MG63 (cell line): ENCODE measurements around the gene FBXL7. TPM values are rescaled to one million over a fixed set of nuclear protein-coding genes. Genes with fewer than 3 reads are reported as not detected.
A peak's percentile ranks its signal among the peaks of the same experiment; 100 is the strongest.

ENCODE experiments used
- DNase-seq: peaks from one replicate; pipeline ENCODE4 v3.0.0-alpha.2; 2020
- H3K27me3 ChIP-seq: fragments of 250-450 bp; sonication (Bioruptor Pico); 2 replicates; pipeline ENCODE4 v1.5.1; 2020; ENCODE audit warnings: mild to moderate bottlenecking, moderate library complexity
- H3K36me3 ChIP-seq: fragments of 250-450 bp; sonication (Bioruptor Pico); 2 replicates; pipeline ENCODE4 v1.5.1; 2020; ENCODE audit warnings: mild to moderate bottlenecking, moderate library complexity
- H3K4me3 ChIP-seq: fragments of 250-450 bp; sonication (Bioruptor Pico); 2 replicates; pipeline ENCODE4 v1.5.1; 2020; ENCODE audit warnings: mild to moderate bottlenecking, moderate library complexity
- H3K9me3 ChIP-seq: fragments of 250-450 bp; sonication (Bioruptor Pico); 2 replicates; pipeline ENCODE4 v1.5.1; 2020; ENCODE audit warnings: mild to moderate bottlenecking, moderate library complexity
- total RNA-seq: library from RNA; depleted of rRNA; stranded (reverse); fragments of >200 nt; shearing (Covaris generic); gene quantifications from 2 replicates; pipeline ENCODE4 v1.2.3, GENCODE V29; 2014; ENCODE audit warnings: low replicate concordance

The FBXL7 gene
- total RNA-seq, 1 experiment from 2014 or later = 9.4 TPM

DNA sequence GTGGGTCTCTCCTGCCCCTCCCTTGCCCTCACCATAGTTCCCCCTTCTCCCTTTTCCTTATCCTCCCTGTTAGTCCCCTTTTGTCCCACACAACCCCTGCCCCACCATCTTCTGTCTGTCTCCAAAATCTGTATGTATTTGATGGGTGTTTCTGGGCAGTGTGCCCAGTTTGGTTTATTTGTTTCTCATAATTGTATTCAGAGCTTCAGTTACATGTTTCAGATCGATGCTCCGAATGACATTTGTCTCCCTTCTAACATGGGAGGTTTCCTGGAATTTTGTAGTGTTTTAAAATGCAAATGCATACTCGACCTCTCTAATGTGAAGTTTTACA, 22.2 kb downstream of the FBXL7 start:
- Histone ChIP-seq H3K36me3 (peaks cover 15% of the 10 kb centered on the region), H3K27me3 (no peaks in the 10 kb centered on the region; the same call in 1 of the 2 replicates), H3K4me3 (no peak overlapping the region), H3K9me3 (0 out of 2 replicates have a peak, but pooled peaks cover 2% of the 10 kb centered on the region)
- no peak for DNase-seq

DNA sequence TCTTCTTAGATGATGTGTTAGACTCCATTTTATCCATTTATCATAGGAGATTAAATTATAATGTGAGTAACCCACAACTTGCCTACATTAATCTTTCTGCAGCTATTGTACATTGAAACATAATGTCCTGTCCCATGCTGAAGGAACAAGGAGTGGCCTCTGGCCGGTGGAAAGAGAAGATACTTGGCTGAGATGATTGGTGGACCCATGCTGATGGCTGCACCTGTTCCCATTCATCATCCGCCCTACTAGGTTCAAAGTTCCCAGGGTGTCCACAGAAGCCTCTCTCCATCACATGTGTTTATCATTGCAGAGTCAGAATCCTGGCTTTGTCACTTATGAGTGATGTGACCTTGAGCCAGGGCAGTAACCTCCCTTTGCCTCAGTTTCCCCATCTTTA, 24.7 kb downstream of the FBXL7 start:
- DNase-seq = no peak
- Histone ChIP-seq H3K9me3 (no peaks in the 10 kb centered on the region), H3K27me3 (no peaks in the 10 kb centered on the region; the same call in 1 of the 2 replicates), H3K4me3 (no peak overlapping the region), H3K36me3 (peaks cover 15% of the 10 kb centered on the region)

DNA sequence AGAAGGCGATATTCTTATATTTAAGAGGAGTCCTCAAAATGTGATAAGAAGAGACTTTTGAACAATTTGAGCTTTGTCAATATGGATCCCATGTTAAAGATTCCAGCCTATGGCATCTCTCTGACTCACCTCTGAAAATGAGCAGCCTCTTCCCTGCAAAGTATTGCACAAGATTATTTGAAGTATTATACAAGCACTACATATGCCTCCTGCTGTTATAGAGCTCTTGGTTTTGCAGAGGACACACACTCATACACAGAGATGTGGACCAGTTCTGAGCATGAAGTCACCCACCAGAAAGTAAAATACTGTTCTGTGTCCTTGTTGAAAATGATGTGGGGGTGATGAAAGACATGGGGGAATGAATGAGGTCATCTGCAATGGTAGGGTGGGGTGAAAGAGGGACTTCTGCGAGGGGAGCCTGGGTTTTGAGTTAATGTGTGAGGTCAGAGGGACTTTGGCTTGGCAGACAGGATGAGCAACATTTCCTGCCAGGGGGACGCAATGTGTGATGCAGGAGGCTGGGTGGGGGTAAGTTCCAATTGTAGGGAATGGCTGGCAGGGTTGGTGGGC, 25.8 kb downstream of the FBXL7 start:
- peaks cover 16% of the 10 kb centered on the region for H3K36me3 ChIP-seq
- no peak overlapping the region for H3K4me3 ChIP-seq
- no peak for DNase-seq
- no peaks in the 10 kb centered on the region; the same call in 1 of the 2 replicates for H3K27me3 ChIP-seq
- H3K9me3 ChIP-seq = no peaks in the 10 kb centered on the region

DNA sequence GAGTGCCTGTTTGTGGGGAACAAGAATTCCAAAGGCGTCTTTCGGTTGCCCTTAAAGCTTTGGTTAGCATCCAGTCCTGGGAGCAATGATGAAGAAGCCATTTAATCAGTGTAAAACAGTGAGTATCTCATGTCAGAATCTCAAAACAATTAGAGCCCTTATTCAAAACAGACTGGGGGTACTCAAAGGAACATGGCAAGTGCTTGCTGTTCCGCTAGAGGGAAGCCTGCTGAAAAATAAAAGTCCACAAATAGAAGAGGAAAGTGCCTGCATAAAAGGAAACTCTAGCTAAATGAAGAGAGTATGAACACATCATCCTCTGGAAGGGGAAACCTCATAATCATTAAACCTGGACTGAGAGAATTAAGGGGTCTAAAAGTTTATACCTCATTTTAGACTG, 26.4 kb downstream of the FBXL7 start:
- H3K9me3 ChIP-seq = no peaks in the 10 kb centered on the region
- no peaks in the 10 kb centered on the region for H3K27me3 ChIP-seq
- peaks cover 17% of the 10 kb centered on the region for H3K36me3 ChIP-seq
- no peak for DNase-seq
- H3K4me3 ChIP-seq = no peak overlapping the region

DNA sequence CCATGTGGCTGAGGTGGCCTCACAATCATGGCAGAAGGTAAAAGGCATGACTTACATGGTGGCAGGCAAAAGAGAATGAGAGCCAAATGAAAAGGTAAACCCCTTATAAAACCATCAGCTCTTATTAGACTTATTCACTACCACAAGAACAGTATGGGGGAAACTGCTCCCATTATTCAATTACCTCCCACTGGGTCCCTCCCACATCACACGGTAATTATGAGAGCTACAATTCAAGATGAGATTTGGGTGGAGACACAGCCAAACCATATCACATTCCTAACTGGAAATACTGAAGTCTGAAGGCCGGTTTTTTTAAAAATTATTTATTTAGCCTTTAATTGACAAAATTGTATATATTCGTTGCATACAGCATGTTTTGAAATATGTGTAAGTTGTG, 28.5 kb downstream of the FBXL7 start:
- no peaks in the 10 kb centered on the region for H3K9me3 ChIP-seq
- no peaks in the 10 kb centered on the region for H3K27me3 ChIP-seq
- H3K4me3 ChIP-seq = no peak overlapping the region
- no peak for DNase-seq
- H3K36me3 ChIP-seq = peaks cover 17% of the 10 kb centered on the region

DNA sequence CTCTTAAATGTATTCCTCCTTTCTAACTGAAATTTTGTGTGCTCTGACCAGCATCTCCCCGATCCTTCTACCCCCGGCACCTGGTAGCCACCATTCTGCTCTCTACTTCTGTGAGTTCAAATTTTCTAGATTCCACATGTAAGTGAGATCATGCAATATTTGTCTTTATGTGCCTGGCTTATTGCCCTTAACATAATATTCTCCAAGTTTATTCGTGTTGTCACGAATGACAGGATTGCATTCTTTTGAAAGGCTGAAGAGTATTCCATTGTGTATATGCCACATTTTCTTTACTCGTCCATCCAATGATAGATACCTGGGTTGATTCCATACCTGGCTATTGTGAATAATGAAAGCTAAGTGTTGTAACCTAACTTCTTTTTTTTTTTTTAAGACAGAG, 29.0 kb downstream of the FBXL7 start:
- Histone ChIP-seq H3K36me3 (peaks cover 17% of the 10 kb centered on the region), H3K4me3 (no peak overlapping the region)
- no peak for DNase-seq

DNA sequence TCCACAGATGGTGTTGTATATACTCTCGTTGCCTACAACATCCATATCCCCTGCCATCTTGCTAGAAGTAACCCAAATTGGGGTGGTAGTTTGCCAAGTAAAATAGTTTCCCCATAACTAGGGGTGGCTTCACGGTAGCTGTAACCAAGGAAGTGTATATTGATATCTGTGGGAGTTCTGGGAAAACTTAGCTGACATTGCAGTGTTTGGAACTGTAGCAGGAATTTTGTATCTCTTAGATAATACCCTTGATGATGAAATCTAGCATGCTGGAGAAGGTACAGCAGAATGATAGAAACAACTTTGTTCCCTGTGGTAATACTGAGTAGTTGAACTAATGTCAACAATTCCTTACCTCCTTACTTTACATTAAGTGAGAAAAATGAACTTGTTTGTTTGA, 29.8 kb downstream of the FBXL7 start:
- no peak for DNase-seq
- Histone ChIP-seq H3K4me3 (no peak overlapping the region), H3K36me3 (peaks cover 19% of the 10 kb centered on the region), H3K27me3 (no peaks in the 10 kb centered on the region), H3K9me3 (peaks cover 3% of the 10 kb centered on the region)

More for the DNA sequence above, 29.0 kb downstream of the FBXL7 start:
- Histone ChIP-seq H3K9me3 (no peaks in the 10 kb centered on the region), H3K27me3 (no peaks in the 10 kb centered on the region)

DNA sequence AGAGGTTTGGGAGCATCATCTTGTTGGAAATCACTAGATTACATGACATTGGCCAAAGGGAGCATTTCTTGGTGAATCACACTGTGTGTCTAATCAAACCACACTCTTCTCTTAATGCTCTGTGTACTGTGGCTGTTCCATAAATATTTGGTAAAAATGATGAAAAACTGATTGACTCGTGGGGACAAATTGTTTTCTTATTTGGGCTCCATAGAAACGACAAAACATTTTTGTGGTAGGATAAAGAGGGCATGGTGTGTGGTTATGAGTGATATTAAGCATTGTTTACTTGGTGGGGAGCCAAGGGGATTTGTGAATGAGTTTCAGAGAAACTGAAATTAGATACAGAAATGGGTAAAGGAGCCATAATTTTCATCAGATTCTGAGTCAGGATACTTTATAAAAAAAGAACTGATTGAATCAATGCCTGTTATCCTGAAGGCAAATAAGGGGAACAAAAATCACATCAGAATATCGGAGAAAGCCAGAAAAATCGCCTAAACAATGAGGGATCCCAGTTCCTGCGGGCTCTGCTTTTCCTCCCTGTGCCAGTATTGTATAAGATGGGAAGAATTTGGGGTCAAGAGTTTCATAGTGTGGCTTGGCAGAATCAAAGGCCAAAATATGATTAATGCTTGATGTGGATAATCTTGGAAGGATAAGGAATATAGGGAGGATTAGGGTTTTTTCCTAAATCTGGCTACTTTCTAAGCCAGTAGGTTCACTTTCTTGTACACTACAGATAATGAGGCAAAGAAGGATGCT, 33.3 kb downstream of the FBXL7 start:
- Histone ChIP-seq H3K27me3 (no peaks in the 10 kb centered on the region), H3K36me3 (peaks cover 11% of the 10 kb centered on the region), H3K9me3 (peaks cover 17% of the 10 kb centered on the region), H3K4me3 (no peak overlapping the region)
- peak; percentile 71 for DNase-seq

DNA sequence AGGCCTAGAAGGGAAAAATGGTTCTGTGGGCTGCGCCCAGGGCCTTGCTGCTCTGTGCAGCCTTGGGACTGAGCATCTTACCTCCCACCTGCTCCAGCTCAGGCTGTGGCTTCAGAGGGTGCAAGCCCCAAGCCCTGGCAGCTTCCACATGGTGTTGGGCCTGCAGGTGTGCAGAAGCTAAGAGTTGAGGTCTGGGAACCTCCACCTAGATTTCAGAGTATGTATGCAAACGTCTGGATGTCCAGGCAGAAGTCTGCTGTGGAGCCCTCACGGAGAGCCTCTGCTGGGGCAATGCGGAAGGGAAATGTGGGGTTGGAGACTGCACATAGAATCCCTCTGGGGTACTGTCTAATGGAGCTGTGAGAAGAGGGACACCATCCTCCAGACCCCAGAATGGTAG, 36.0 kb downstream of the FBXL7 start:
- no peak overlapping the region for H3K4me3 ChIP-seq
- peaks cover 17% of the 10 kb centered on the region for H3K9me3 ChIP-seq
- H3K27me3 ChIP-seq = no peaks in the 10 kb centered on the region
- peaks cover 9% of the 10 kb centered on the region for H3K36me3 ChIP-seq
- no peak for DNase-seq

DNA sequence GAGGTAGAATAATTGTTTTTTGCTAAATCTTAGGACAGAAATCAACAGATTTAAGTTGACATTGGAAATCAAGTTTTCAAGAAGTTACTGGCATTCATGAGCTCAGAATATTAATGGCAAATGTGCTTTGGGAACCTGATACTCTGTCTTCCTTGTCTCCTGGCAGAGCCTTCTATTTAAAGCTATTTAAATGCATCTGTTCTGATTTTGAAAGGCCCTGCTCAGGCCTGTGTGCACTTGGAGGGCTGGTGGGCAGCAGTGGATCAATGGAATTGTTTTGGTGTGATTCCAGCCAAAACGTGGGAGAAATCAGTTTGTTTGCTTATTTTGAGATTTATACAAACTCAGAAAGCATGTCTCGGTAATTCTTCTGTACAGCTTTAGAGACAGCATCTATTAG, 38.5 kb downstream of the FBXL7 start:
- H3K27me3 ChIP-seq = no peaks in the 10 kb centered on the region
- H3K9me3 ChIP-seq = peaks cover 17% of the 10 kb centered on the region
- no peak for DNase-seq
- H3K36me3 ChIP-seq = peaks cover 16% of the 10 kb centered on the region
- no peak overlapping the region for H3K4me3 ChIP-seq

DNA sequence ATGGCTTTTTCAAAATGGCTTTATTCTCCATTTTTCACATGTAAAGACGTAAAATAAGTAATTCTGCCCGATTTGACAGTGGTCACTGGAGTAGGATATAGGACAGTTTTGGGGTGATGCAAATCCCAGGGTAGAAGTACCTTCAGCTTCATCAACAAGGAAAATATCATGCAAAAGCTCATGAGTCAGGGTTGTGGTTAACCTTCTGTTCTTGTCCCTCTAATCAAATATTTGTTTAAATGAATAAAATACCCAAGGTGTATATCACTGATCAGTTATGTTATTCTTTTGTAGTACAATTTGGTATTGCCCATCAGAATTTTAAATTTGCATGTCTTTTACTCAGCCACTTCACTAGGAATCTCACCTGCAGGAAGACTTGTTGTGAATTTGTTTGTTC, 40.0 kb downstream of the FBXL7 start:
- H3K36me3 ChIP-seq = peaks cover 14% of the 10 kb centered on the region; the same call in 1 of the 2 replicates
- H3K9me3 ChIP-seq = peaks cover 12% of the 10 kb centered on the region
- H3K27me3 ChIP-seq = no peaks in the 10 kb centered on the region
- no peak overlapping the region for H3K4me3 ChIP-seq
- DNase-seq = no peak

DNA sequence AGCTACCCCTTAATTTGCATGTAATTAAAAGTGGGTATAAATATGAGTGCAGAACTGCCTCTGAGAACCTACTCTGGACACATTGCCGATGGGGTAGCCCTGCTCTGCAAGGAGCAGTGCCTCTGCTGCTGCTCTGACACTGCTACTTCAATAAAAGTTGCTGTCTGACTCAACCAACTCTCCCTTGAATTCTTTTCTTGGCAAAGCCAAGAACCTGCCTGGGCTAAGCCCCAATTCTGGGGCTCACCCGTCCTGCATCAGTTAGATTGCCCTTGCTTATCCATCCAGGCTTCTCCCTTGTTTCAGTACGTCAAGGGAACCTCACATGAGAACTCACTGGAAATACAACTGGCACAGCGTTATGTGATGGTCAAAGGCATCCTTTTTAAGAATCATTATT, 44.1 kb downstream of the FBXL7 start:
- Histone ChIP-seq H3K27me3 (no peaks in the 10 kb centered on the region), H3K36me3 (peaks cover 15% of the 10 kb centered on the region), H3K9me3 (no peaks in the 10 kb centered on the region), H3K4me3 (no peak overlapping the region)
- DNase-seq = no peak

DNA sequence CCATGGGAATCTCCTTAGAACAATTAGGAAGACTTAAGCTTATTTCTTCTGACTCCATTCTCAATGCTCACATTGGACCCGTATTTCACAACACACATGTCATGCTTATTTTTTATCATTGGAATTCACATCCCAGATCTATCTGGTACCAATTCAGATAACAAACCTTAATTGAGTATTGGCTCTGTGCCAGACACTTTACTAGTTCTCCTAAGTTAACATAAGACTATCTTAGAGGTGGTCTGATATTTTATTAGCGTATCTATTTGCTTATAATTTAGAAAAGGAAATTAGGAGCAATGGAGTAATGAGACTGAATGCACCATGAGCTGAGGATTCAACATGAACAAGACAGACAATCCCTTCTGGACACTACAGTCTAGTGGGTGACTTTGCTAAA, 45.1 kb downstream of the FBXL7 start:
- H3K27me3 ChIP-seq = no peaks in the 10 kb centered on the region
- DNase-seq = no peak

DNA sequence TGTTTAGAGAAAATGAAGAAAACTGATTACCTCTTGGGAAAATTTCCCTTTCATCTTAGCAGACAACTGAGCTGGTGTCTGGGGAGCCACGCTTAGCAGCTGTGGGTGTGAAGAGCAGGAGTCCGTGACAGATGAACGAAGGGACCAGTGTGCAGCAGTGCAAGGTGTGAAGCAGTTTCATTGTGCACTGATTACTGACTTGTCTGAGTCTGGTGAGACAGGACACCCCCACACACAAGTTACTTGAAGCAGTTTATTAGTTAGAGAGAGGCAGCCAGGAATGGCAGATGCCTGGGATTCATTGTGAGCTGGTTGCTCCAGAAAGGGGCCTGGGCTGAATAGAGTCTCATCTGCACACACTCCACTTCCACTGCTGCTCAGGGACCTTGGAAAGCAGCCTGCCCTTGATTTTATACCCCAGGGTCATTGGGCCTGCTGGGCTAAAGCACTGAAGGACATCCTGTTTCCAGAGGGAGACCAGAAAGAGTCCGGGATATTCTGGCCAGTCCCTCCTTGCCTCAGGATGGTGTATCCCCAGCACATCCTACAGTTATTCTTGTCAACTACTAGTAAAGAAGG, 47.4 kb downstream of the FBXL7 start:
- Histone ChIP-seq H3K9me3 (no peaks in the 10 kb centered on the region), H3K36me3 (peaks cover 16% of the 10 kb centered on the region), H3K27me3 (no peaks in the 10 kb centered on the region), H3K4me3 (no peak overlapping the region)
- no peak for DNase-seq

More for the DNA sequence above, 45.1 kb downstream of the FBXL7 start:
- Histone ChIP-seq H3K9me3 (no peaks in the 10 kb centered on the region), H3K36me3 (peaks cover 16% of the 10 kb centered on the region), H3K4me3 (no peak overlapping the region)

DNA sequence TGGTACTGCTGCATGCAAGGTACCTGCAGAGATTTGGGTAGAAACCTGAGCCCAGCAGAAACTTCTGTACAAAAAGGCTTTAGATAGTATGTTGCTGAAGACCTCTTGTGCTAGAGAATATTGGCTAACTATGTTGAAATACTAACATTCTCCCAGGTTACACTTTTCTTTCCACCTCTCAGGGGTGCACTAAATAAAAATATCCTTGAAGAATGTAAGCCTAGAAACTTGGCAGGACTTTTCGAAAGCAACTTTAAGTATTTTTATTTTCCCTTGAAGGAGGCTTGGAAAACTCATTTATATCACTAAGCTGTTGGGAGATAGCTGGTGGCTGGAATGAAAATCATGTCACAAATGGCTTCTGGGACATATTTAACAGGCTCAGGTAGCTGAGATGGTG, 50.0 kb downstream of the FBXL7 start:
- DNase-seq = no peak
- H3K4me3 ChIP-seq = no peak overlapping the region
- H3K9me3 ChIP-seq = no peaks in the 10 kb centered on the region
- H3K27me3 ChIP-seq = no peaks in the 10 kb centered on the region
- peaks cover 11% of the 10 kb centered on the region for H3K36me3 ChIP-seq

DNA sequence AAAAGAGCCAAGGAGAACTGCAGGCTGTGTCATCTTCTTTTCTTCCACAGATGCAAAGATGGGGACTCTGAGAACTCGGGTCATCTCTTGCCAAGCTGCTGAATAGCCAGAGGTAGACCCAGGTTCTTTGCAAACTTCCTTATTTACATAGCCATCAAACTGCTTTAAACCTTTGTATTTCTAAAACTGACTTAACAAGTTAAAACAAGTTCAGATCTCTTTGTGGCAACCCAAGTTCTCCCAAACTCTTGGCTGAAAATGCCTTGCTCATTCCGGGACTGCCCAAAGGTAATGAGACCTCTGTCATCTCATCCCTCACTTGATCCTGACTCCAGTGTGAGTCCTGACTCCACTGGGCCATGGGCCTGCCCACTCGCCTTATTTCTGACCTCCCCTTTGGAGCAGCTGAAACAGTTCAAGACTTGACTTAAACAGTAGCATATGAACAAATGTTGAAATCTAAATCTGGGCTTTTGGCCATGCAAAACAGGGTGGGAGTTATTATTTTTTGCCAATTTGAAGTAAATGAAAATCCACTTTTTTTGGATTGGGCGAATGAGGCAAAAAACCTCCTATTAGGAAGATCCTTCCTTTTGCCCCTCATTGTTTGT, 50.6 kb downstream of the FBXL7 start:
- H3K9me3 ChIP-seq = no peaks in the 10 kb centered on the region
- no peak for DNase-seq

DNA sequence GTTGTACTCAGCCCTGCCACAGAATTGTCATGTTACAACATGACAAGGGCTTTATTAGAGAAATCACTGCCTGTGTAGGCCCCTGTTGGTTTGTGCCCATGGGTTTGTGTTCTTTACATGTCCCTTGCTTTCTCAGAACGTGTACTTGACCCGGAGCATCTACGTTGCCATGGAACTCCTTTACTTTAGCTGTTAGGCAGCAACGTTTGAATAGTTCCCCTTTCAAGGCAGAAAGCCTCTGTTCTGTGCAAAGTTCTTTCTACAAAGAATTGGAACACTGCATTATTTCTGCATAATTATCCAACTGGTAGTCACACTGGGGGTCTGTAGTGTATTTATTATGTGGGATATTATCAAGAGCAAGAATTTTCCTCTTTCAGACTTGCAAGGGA, 51.1 kb downstream of the FBXL7 start:
- no peak overlapping the region for H3K4me3 ChIP-seq
- peaks cover 8% of the 10 kb centered on the region for H3K36me3 ChIP-seq
- no peaks in the 10 kb centered on the region for H3K9me3 ChIP-seq
- no peak for DNase-seq
- no peaks in the 10 kb centered on the region for H3K27me3 ChIP-seq

More for the DNA sequence above, 50.6 kb downstream of the FBXL7 start:
- Histone ChIP-seq H3K27me3 (no peaks in the 10 kb centered on the region), H3K36me3 (peaks cover 10% of the 10 kb centered on the region), H3K4me3 (no peak overlapping the region)
